ENCODE measurements around the gene PGRMC1. TPM values are rescaled to one million over a fixed set of nuclear protein-coding genes. Genes with fewer than 3 reads are reported as not detected.
"Not testable (repeated sequence)": the region's sequence is repeated elsewhere in the genome, so short reads cannot be mapped to it uniquely, and the experiment has no call there.

The PGRMC1 gene
- polyA plus RNA-seq, 1 of the 3 experiments (the other 2 are of a cell fraction): 65.3 TPM

DNA sequence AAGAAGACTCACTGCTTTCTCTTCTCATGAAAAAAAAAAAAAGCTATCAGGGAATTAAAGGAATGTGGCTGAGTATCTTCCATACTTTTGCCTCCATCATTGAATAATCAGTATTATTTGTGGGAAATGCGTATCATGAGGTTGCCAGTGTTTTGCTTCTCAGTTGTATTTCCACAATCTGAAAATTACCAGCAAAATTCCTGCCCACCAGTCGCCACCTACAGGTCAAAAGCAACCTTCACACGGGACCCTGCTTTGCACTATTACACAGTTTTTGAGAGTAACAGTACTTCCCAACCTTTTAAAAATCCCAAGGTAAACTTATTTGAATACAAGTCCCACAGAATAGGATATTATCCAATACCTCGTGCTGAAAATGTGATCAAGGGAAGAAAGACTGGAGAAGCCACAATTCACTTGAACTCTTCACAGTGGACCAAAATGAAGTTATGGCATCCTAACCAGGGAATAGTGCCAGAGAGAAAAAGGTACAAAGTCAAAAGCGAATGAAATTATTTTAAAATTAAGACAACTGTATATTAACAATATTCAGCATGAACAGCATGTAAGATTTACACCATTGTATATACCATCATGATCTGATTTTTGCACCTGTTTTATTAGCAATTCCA lies 30.4 kb downstream of the PGRMC1 start:
- Histone ChIP-seq H3K9me2 (no peaks in the 10 kb centered on the region), H3K27ac (ENCODE audit: low read depth in 2 of 2, low read length in 1 of 2) (no peak overlapping the region), H2AFZ (ENCODE audit: low read depth) (no peak overlapping the region), H4K20me1 (ENCODE audit: insufficient read depth) (no peaks in the 10 kb centered on the region), H3K27me3 (ENCODE audit: insufficient read depth) (peaks cover 36% of the 10 kb centered on the region; the same call in 1 of the 2 replicates), H3K4me2 (no peak overlapping the region), H3K9me3 (no peaks in the 10 kb centered on the region), H3K36me3 (replicated peaks in 1 of 2; ENCODE audit: control insufficient read depth in 1 of 2, insufficient read depth in 2 of 2, low read length in 1 of 2) (no peaks in the 10 kb centered on the region), H3K9ac (no peak overlapping the region), H3K4me3 (ENCODE audit: low read depth in 2 of 2, low read length in 1 of 2) (peak overlapping the region in 1 of 2 experiments; percentile 17; a peak in 1 of 4 replicates), H3K4me1 (ENCODE audit: control insufficient read depth in 1 of 2, insufficient read depth in 2 of 2, low read depth in 1 of 2, low read length in 1 of 2) (no peaks in the 10 kb centered on the region), H3K79me2 (ENCODE audit: insufficient read depth) (no peaks in the 10 kb centered on the region), H3F3A (replicated peaks; ENCODE audit: insufficient read depth) (no peaks in the 10 kb centered on the region)
- CTCF ChIA-PET: interaction anchor here (0.9 to 1.5 kb wide), 7 partner anchors 8 to 148 kb away, joined by 3 to 14 read pairs (median 4); no protein-coding TSS in a partner anchor
- 3% methylated on average over 5 of the region's 5 CpGs for WGBS (ENCODE audit: low lambda C conversion rate)
- POLR2A ChIA-PET: no interaction called here
- TF ChIP-seq SMC3 (IDR thresholded peaks at IDR 0.05; ENCODE audit: low read depth, low read length) (peak; percentile 49), TAF1 (IDR thresholded peaks at IDR 0.05; ENCODE audit: borderline replicate concordance, low read depth, low read length) (no peak), RAD21 (IDR thresholded peaks at IDR 0.05; ENCODE audit: low read length) (peak; percentile 66), JUND (IDR thresholded peaks at IDR 0.05) (no peak)
- TF ChIP-seq, protein P1, sequence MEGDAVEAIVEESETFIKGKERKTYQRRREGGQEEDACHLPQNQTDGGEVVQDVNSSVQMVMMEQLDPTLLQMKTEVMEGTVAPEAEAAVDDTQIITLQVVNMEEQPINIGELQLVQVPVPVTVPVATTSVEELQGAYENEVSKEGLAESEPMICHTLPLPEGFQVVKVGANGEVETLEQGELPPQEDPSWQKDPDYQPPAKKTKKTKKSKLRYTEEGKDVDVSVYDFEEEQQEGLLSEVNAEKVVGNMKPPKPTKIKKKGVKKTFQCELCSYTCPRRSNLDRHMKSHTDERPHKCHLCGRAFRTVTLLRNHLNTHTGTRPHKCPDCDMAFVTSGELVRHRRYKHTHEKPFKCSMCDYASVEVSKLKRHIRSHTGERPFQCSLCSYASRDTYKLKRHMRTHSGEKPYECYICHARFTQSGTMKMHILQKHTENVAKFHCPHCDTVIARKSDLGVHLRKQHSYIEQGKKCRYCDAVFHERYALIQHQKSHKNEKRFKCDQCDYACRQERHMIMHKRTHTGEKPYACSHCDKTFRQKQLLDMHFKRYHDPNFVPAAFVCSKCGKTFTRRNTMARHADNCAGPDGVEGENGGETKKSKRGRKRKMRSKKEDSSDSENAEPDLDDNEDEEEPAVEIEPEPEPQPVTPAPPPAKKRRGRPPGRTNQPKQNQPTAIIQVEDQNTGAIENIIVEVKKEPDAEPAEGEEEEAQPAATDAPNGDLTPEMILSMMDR (IDR thresholded peaks at IDR 0.05): peak; percentile 86
- DNase-seq: peak; percentile 53

DNA sequence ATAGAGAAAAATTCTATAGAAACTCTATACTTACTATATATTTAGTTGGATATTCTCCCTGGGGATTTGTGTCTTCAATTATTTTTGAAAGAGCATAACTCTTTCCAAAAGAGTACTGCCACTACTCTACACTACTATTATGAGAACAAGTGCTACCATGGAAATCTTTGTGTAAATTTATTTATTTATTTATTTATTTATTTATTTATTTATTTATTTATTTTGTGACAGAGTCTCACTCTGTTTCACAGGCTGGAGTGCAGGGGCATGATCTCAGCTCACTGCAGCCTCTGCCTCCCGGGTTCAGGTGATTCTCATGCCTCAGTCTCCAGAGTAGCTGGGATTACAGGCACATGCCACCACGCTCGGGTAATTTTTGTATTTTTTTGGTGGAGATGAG lies 31.0 kb downstream of the PGRMC1 start:
- DNase-seq; H3K4me3 ChIP-seq (ENCODE audit: low read depth in 2 of 2, low read length in 1 of 2); H4K20me1 ChIP-seq (ENCODE audit: insufficient read depth); H3K9ac ChIP-seq; H3K4me1 ChIP-seq (ENCODE audit: control insufficient read depth in 1 of 2, insufficient read depth in 2 of 2, low read depth in 1 of 2, low read length in 1 of 2); H2AFZ ChIP-seq (ENCODE audit: low read depth); H3K4me2 ChIP-seq; H3K36me3 ChIP-seq (replicated peaks in 1 of 2; ENCODE audit: control insufficient read depth in 1 of 2, insufficient read depth in 2 of 2, low read length in 1 of 2); H3F3A ChIP-seq (replicated peaks; ENCODE audit: insufficient read depth); H3K27ac ChIP-seq (ENCODE audit: low read depth in 2 of 2, low read length in 1 of 2); POLR2A ChIA-PET; H3K9me2 ChIP-seq; H3K79me2 ChIP-seq (ENCODE audit: insufficient read depth); H3K9me3 ChIP-seq: not testable (repeated sequence)
- 10% methylated on average over 3 of the region's 3 CpGs for WGBS (ENCODE audit: low lambda C conversion rate)
- H3K27me3 ChIP-seq (ENCODE audit: insufficient read depth): peaks cover 40% of the 10 kb centered on the region; the same call in 1 of the 2 replicates
- CTCF ChIA-PET: interaction anchor here (1.2 kb wide), 1 partner anchor 10 kb away, joined by 8 read pairs; no protein-coding TSS in a partner anchor

DNA sequence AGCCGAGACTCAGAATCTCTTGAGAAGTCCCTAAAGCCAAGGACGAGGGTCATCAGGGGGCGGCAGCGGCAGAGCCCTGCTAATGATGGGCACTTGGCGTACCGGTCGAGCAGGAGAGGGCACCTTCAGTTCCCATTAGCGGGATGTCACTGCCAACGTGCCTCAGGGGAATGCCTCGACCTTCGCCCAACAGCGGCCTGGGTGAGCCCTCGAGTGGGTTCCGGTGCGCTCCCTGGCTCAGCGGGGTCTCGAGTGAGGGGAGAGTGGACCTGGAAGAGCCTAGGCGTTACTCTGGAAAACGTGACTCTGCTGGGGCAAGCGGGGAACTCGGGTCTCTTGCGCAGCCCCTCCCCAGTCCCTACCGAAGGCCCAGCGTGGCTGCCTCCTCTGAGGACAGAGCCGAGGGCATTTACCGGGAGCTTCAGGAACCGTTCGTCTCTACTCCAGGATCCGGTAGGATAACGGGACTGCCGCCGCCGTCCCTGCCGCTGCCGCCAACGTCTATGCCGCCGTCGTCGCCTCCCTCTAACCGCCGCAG lies 36.9 kb downstream of the PGRMC1 start:
- no peak for DNase-seq
- Histone ChIP-seq H3K4me3 (ENCODE audit: low read depth in 2 of 2, low read length in 1 of 2) (no peak overlapping the region; a peak in 1 of 4 replicates), H4K20me1 (ENCODE audit: insufficient read depth) (no peaks in the 10 kb centered on the region), H3K27ac (ENCODE audit: low read depth in 2 of 2, low read length in 1 of 2) (no peak overlapping the region), H3F3A (replicated peaks; ENCODE audit: insufficient read depth) (no peaks in the 10 kb centered on the region), H3K27me3 (ENCODE audit: insufficient read depth) (peaks cover 38% of the 10 kb centered on the region; the same call in 1 of the 2 replicates), H3K9me3 (no peaks in the 10 kb centered on the region), H3K36me3 (replicated peaks in 1 of 2; ENCODE audit: control insufficient read depth in 1 of 2, insufficient read depth in 2 of 2, low read length in 1 of 2) (no peaks in the 10 kb centered on the region), H2AFZ (ENCODE audit: low read depth) (no peak overlapping the region), H3K4me1 (ENCODE audit: control insufficient read depth in 1 of 2, insufficient read depth in 2 of 2, low read depth in 1 of 2, low read length in 1 of 2) (no peaks in the 10 kb centered on the region), H3K79me2 (ENCODE audit: insufficient read depth) (no peaks in the 10 kb centered on the region), H3K4me2 (no peak overlapping the region), H3K9ac (no peak overlapping the region), H3K9me2 (no peaks in the 10 kb centered on the region)
- ChIA-PET POLR2A (no interaction called here), CTCF (no interaction called here)
- 64% methylated on average over 13 of the region's 42 CpGs for WGBS (ENCODE audit: low lambda C conversion rate)
- TF ChIP-seq EZH2phosphoT487 (IDR thresholded peaks at IDR 0.05; ENCODE audit: borderline replicate concordance, low read depth) (no peak), EP300 (IDR thresholded peaks at IDR 0.05; ENCODE audit: borderline replicate concordance in 1 of 2, low read depth in 1 of 2, low read length in 1 of 2) (no peak), FOXM1 (IDR thresholded peaks at IDR 0.05; ENCODE audit: low read depth) (no peak), JUND (IDR thresholded peaks at IDR 0.05) (no peak), GABPA (IDR thresholded peaks at IDR 0.05; ENCODE audit: low read depth) (no peak), SIN3A (IDR thresholded peaks at IDR 0.05; ENCODE audit: borderline replicate concordance, low read depth, low read length) (no peak)
- TF ChIP-seq, protein P2, sequence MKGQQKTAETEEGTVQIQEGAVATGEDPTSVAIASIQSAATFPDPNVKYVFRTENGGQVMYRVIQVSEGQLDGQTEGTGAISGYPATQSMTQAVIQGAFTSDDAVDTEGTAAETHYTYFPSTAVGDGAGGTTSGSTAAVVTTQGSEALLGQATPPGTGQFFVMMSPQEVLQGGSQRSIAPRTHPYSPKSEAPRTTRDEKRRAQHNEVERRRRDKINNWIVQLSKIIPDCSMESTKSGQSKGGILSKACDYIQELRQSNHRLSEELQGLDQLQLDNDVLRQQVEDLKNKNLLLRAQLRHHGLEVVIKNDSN (IDR thresholded peaks at IDR 0.05; ENCODE audit: borderline replicate concordance, low read depth): no peak
- TF ChIP-seq, protein P3, sequence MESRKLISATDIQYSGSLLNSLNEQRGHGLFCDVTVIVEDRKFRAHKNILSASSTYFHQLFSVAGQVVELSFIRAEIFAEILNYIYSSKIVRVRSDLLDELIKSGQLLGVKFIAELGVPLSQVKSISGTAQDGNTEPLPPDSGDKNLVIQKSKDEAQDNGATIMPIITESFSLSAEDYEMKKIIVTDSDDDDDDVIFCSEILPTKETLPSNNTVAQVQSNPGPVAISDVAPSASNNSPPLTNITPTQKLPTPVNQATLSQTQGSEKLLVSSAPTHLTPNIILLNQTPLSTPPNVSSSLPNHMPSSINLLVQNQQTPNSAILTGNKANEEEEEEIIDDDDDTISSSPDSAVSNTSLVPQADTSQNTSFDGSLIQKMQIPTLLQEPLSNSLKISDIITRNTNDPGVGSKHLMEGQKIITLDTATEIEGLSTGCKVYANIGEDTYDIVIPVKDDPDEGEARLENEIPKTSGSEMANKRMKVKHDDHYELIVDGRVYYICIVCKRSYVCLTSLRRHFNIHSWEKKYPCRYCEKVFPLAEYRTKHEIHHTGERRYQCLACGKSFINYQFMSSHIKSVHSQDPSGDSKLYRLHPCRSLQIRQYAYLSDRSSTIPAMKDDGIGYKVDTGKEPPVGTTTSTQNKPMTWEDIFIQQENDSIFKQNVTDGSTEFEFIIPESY (IDR thresholded peaks at IDR 0.05; ENCODE audit: borderline replicate concordance, low read depth): no peak
